GM19395 (cell line): Measurements from ENCODE around the gene CLDN9.

Experiments used
- ATAC-seq: cut with Tn5 transposase; IDR thresholded peaks from one replicate; pipeline ENCODE4 v1.9.1; 2021; ENCODE audit warnings: mild to moderate bottlenecking, moderate library complexity; ENCODE audit not compliant: unreplicated experiment

Gene CLDN9

DNA sequence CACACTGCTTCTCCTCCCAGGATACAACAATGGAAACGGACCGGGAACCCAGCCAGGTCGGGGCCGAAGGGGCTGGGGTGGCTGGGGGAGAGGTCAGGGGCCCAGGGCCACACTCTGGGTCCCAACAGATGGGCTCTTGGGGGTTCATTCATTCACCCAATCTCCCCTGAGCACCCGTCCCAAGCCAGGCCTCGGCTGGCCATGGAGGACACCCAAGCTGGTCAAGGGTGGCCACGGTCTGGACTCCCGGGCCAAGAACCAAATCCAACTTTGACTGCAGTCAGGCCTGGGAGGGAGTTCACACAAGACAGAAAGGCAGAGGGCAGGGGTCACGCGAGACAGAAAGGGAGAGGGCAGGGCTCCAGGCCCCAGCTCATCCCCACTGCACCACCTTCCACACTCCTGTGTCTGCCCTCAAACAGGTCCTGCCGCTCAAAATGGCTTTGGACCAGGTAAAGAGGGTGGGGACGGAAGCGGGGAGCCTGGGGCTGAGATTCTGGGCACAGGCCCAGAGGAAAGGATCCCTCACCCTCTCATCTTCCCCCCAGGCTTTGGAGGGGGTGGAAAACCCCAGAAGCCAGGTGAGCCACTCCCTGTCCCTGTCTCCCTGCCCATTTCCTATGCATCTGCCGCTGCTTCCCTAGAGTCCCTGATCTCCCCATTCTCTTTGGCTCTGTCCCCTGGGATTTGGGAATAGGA lies 20.2 kb upstream of the CLDN9 start:
- no peak for ATAC-seq

DNA sequence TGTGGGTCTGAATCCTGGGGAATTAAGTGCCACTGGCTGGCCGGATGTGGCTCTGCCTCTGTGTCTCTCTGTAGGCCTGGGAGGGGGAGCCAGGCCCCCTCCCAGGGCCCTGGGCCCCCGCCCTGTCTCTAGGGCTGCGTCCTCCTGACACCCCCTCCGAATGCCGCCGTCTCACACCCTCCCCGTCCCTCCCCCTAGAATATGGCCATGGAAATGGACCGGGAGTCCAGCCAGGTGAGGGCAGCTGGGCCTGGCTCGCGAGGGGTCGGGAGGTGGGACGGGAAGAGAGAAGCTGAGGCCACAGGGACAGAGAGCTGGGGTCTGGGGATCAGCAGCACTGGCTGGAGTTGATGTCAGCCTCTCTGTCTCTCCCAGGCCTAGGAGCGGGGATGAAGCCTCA lies 16.4 kb upstream of the CLDN9 start:
- ATAC-seq, result no peak

DNA sequence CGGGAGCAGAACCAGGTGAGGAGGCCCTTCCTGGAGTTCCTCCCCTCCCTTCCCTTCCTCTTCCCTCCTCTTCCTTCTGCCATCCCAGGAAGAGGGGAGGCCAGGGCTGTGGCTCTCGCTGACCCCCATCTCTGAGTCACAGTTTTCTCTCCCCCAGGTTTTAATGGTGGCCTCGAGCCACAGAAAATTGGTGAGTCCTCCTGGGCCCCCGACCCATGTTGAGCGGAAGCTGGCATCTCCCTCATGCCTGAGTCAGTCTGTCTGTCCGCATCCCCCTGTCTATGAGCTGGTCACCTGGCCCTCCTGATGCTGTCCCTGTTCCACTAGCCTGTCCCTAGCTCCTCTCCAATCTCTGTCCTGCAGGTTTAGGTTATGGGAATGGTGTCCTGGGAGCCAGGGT lies 12.8 kb upstream of the CLDN9 start:
- ATAC-seq, result no peak

DNA sequence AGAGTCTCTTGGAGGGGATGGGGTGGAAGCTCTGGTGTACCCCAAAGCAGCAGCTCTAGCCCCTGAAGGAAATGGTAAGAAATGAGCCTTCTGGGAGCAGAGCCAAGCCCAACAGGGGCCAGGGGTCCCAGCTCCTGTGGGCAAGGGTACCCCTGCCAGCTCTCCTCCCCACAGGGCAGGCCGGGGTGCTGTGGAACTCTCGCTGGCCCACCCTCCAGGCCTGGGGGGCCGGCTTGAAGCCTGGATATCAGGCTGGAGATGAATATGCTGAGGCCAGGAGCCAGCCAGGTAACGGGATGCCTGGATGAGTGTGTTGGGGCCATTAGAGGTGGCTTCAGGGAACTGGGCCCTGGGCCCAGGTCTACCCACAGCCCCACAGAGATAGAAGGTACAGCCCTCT lies 12.2 kb upstream of the CLDN9 start:
- ATAC-seq, result no peak

DNA sequence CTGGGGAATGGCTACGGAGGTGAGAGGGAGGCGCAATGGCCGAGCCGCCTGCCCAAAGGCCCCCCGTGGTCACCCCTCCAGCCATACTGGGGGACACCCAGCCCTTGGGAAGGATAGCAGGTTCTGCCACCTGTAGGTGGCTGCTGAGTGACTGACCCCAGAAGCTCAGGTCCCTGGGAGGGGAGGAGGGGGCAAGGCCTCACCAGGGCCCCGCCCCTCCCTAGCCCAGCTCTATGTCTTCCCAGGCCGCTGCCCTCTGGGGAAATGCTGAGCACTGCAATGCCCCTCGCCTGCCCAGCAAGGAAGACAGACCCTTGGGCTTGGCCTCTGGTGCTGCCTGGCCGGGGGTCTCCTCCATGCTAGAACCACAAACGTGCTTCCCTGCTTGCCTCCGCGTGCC lies 11.4 kb upstream of the CLDN9 start:
- ATAC-seq, result no peak

DNA sequence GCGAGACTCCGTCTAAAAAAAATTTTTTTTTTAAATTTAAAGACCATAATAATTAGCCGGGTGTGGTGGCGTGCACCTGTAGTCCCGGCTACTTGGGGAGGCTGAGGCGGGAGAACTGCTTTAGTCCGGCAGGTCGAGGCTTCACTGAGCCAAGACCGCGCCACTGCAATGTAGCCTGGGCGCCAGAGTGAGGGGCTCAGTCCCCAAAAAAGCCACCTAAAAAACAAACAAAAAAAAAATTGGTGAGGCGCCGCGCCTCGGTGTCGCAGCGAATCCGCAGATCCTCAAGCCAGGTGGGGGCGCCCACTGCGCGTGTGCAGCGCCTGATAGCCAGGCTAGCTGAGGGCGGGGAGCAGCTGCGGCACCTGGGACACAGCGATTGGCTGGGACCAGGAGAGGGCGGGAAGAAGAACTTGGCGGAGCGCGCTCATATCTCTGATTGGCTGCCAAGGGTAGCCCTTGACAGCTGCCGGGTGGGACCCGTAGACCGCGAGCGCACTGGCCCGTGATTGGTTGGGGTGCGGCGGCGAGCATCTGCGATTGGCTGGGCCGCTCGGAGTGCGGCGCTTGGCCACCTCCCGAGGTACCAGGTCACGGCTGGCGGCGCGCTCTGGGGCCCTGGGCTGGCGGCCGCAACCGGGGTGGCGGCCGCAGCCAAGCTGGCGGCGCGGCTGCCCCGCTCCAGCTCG lies 9.0 kb upstream of the CLDN9 start:
- peak; percentile 96 for ATAC-seq

DNA sequence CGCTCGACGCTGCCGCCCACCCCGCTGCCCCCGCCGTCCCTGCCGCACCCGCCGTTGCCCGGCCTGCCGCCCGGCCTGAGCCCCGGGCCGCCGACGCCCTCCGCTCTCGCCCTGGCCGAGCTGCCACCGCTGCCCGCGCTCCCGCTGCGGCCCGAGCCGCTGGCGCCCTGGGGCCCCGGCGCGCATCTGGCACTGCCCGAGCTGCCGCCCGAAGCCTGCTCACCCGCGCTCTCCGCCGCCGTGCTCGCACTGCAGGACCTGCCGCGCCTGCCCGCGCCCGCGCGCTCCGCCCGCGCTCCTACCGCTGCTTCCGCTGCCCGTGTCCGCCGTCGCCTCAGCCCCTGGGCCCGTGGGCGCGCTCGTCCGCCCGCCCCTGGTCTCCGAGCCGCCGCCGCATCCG lies 8.4 kb upstream of the CLDN9 start:
- peak; percentile 8 for ATAC-seq

DNA sequence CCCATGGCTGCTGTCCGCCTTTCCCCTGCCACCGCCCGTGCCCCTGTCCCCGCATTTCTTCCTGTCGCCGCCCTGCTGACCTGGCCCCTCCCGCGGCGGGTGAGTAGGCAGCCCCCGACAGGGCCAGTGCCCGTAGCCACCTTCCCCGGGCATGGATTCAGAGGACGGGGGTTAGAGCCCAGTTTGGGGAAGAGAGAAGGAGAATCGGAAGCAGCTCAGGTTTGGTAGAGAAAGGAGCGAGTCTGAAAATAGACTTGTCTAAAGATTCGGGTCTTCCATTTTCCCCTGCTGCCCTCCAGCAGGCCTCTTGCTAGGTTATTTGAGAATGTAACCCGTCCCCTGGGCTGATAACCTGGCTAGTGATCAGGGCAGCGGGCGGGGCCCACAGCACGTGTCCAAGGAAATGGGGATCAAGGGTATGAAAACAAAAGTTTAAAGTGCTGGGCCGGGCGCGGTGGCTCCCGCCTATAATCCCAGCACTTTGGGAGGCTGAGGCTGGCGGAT lies 7.9 kb upstream of the CLDN9 start:
- no peak for ATAC-seq

DNA sequence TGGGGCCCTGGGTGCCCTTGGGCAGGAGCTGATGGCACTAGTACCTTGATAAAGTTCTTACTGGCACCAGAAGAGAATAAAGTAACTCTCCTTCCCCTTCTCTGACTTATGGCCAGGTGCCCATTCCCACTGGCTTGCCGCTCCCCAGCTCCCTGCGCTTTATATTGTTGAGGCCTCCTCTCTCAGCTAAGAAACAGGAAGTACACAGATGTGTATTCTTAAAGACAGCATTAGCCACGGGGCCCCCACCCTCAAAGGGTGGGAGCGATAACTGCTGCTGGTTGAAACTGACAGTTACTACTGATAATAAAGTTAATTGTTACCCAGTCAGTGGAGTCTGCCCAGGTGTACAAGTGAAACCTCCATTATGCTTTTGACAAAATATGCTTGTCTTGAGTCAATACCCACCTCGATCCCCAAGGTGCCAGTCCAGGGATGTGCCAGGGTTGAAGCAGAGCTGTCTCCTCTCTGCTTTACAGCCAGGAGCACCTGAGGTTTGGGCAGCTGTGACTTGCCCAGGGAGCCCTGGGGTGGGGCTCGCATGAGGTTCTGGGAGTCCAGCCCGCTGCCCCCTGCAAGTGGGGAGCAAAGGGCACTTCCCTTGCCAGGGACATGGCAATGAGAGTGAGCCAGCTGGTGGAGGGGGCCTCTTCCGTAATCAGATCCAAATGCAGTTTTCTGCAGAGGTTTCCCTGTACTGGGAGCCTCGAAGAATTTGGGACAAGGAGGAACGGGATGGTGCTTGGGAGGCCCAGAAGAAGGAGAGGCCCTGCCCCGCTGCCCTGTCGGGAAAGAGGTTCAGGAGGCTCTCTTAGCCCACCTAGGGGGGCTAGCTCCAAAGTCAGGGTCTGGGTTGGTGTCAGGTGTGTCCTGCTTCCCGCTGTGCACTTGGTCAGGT lies 5.4 kb upstream of the CLDN9 start:
- no peak for ATAC-seq

DNA sequence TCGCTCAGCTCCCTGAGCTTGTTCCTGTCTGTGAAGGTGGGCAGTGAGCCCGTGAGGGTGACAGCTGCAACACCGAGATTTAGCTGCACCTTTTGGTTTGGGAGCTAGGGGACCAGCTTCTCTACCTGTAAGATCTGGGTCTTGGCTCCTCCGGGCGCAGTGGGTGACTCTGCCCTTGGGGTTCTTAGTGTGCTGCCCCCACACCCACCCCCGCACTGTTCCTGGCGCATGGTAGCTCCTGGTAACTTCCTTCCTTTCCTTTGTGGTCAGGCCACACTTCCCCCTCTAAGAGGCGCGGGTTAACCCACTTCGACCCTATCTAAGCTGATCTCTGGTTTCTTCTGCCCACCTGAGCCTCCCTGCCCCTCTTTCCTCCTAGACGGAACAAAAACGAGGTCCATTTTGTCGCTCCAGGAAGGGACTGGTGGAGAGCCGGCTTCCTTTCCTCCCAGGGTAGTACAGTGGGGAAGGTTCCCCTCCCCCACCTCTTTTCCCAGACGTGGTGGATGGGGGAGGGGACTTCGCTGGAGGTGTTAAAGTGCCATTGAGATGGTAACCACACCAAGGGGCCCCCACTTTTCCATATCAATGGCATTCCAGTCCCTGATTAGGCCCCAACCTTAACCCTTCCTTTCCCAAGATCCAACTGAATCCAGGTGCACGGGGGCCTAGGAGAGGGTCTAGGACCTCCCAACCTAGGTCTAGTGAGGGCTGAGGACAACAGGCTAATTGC lies 4.6 kb upstream of the CLDN9 start:
- ATAC-seq, result no peak

DNA sequence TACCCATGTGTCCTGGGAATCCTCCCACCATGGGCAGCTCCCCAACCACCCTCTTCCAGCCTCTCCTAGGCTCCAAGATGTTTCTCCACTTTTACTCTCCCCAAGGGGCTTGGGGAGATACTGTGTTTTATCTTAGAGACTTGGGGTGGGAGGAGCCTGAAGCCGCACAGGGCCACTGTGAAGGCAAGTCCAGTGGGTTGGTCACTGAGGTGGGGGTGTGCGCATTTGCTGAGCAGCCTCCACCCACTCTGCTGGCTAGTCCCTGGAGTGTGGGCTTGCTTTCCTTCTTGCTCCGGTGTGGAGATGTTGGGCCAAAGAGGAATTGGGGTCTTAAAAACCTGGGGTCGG lies 4.1 kb upstream of the CLDN9 start:
- no peak for ATAC-seq

DNA sequence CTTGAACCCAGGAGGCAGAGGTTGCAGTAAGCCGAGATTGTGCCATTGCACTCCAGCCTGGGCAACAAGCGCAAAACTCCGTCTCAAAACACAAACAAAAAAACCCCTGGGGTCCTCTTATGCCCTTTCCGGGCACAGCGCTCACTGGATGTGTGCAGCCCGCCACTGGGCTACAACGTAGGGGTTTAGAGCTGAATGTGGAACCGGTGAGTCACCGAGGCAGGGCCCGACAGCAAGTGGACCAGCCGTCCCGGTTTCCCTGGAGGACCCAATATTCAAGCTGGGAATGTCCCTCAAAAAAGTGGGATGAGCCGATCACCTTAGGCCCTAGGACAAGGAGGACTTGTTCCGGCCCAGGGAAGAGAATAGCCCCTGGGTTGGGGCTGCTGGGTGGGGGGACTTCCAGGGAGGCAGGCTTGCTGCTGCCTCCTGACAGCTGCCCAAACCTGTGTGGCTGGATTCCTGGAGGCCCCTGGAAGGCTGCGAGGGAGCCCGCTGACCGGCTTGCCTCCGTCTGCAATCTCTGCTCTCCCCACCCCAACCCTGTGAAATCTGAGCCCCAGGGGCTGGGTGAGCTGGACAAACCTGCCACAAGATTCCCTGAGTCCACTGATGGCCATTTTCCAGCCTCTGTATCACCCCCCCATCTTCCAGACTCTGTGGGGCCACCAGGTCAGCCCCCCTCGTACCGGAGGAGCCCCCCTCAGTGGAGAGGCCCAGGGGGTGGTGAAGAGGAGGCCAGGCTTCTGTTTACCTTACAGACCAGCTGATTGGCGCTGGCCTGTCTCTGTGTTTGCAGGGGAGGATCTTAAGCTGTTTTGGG lies 2.9 kb upstream of the CLDN9 start:
- no peak for ATAC-seq

DNA sequence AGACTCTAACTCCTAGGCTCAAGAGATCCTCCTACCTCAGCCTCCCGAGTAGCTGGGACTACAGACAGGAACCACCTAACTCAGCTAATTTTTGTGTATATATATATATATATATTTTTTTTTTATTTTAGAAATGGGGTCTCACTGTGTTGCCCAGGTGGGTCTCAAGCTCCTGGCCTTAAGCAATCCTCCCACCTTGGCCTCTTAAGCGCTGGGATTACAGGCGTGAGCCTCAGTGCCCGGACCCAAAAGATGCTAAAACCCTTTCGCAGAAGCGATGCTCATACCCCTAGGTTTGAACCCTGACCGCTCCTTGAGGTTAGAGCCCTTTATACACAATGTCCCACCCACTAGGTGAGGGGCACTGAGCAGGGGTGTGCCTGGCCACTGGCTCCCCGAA lies 2.2 kb upstream of the CLDN9 start:
- ATAC-seq, result no peak

DNA sequence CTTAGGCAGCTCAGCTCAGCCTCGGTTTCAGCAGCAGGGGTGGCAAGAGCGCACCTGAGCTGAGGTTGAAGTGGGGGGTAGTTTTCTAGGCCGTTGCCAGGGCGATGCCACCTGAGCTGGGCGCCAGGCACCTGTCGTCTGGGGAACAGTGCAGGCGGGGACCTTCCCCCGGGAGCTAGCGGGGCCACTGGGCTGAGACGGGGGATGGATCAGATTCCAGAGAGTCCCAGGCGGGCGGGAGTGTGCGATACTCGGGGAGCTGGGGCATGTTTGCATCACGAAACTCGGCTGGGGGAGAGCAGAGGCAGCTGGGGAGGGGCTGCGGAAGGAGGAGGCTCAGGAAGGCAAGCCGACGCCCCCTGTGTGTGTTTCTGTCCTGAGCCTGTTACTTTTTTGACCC lies 477 bp upstream of the CLDN9 start:
- no peak for ATAC-seq

DNA sequence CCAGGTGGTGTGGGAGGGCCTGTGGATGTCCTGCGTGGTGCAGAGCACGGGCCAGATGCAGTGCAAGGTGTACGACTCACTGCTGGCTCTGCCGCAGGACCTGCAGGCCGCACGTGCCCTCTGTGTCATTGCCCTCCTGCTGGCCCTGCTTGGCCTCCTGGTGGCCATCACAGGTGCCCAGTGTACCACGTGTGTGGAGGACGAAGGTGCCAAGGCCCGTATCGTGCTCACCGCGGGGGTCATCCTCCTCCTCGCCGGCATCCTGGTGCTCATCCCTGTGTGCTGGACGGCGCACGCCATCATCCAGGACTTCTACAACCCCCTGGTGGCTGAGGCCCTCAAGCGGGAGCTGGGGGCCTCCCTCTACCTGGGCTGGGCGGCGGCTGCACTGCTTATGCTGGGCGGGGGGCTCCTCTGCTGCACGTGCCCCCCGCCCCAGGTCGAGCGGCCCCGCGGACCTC lies 798 bp downstream of the CLDN9 start:
- no peak for ATAC-seq

DNA sequence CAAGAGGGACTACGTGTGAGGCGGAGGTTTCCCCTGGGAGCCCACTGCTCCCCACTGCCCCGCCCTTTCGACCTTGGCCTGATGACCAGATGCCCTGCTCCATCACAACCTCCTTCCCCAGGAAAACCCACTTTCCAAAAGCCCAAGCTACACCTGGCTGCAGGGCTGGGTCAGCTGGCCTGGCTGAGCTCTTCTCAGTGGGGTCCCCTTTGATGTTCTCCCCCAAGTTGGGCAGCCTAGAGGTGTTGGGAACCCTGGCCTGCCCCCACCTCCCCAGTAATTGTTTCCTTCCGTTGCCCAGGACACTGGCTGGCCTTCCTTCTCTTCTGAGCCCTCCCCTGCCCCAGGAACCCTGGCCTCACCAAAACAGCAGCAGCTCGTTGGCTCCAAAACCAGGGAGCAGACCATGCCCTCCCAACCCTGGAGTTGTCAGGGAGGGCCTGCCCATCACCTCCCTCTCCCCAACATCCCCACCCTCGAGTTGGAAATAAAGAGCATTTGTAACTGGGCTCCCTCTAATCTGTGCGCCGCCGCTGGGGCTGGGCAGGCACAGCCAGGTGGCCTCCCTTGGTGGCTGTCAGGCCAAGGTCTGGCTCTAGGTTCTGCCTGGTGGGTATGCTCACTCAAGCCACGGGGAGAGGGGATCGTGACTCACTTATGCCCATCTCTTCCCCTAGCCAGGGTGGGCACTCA lies 1.4 kb downstream of the CLDN9 start:
- ATAC-seq, result no peak

DNA sequence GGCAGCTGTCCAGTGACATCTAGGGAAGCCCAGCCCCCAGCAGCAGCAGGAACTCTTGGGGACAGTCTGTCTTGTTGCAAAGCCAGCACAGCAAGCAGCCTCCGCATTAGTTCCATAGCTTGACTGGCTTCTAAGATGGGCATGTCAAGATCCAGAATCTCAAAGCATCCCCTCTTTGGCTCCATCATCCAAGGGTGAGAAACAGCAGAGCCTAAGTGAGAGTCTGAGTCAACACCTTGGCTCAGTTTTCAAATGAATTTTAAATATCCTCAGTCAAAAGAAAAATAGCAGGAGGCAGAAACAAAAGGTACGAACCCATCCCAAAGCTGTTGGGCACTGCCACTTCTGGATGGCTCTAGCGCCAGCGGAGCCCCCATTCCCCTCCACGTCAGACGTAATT lies 2.2 kb downstream of the CLDN9 start:
- no peak for ATAC-seq

DNA sequence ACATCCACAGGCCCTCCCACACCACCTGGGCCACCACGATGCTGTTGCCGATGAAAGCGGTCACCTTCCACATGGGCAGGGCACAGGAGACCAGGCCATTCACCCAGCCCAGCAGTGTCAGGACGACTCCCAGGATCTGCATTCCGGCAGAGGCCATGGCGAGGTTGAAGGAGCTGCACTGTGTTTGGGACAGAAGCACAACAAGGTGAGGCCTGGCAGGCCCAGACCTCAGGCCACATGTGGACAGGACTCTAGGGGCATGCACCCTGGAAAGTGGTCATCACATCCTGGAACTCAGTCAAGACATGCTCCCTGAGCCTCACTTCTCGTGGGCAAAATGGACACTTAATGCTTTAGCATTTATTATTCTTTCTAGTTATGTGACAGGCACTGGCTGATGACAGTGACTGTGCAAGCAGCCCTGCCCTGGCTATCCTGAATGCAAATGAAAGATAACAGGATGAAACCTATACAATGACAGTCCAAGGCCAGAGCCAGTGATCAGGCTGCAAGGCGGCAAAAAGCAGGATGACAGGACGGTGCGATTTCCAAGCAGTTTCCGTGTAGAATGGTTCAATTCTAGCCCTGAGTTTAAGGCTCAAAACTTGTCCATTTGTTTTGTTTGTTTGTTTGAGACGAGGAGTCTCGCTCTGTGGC lies 3.3 kb downstream of the CLDN9 start:
- ATAC-seq, result no peak

DNA sequence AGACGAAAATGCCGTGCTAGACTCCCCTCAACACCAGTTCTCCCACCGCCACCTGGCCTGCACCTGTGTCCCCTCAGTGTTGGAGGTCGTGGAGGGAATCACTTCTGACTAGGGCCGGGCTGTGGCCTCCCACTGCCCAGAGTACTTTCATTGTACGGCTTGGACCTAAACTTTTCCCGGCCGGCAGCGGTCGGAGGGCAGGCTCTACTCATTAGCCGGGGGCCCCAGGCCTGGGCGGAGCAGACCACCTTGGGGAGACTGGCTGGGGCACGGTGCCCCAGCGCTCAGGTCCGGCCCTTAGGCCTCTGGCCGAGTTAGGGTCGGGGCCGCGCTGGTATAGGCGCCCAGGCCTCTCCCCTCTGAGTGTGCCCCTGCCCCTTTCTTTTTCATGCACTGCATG lies 4.6 kb downstream of the CLDN9 start:
- no peak for ATAC-seq
